GM12874 (cell line): Measurements from ENCODE around the gene KLF5.

ENCODE experiments used
- CTCF ChIP-seq: IDR thresholded peaks from 2 replicates; pipeline ENCODE4 v1.5.1; 2011; ENCODE audit warnings: low read depth, mild to moderate bottlenecking, control low read depth, low read length, moderate library complexity; ENCODE audit not compliant: insufficient read depth

KLF5 gene

GRCh38 chr13:73119612-73120011 lies 60.8 kb downstream of the KLF5 start:
- TF ChIP-seq CTCF: no peak
